GM12878 (cell line): Measurements from ENCODE around the gene OSBPL10. TPM values are rescaled to one million over a fixed set of nuclear protein-coding genes. Genes with fewer than 3 reads are reported as not detected.

Experiments used
- ATAC-seq: fragments of 200-7000 bp; cut with Tn5 transposase; 3 replicates; pipeline ENCODE4 v1.9.1; 2020; ENCODE audit warnings: mild to moderate bottlenecking, moderate library complexity
- BruUV-seq: library from RNA; stranded (reverse); fragments of 400-500 nt; replicated peaks from 2 replicates; lab custom pipeline; 2021; lab: Mats Ljungman, UMichigan
- CTCF ChIA-PET: fragments of 300-600 bp; sonication (Branson Sonifier 250); formaldehyde crosslinking; extraction: SDS; loops from one replicate; lab custom pipeline; 2021; ENCODE audit warnings: inconsistent platforms; lab: Yijun Ruan, JAX
- POLR2A ChIA-PET: fragments of 350-600 bp; formaldehyde crosslinking; extraction: SDS; loops from one replicate; lab custom pipeline; 2021; ENCODE audit warnings: inconsistent platforms; lab: Charles Lee
- RAD21 ChIA-PET: fragments of 300-600 bp; sonication (Branson Sonifier 250); formaldehyde crosslinking; loops from one replicate; lab custom pipeline; 2023; ENCODE audit warnings: antibody characterized with exemption; ENCODE audit not compliant: unreplicated experiment; lab: Charles Lee
- SMC1A ChIA-PET: fragments of 300-600 bp; sonication (Branson Sonifier 250); formaldehyde crosslinking; loops from one replicate; lab custom pipeline; 2023; ENCODE audit not compliant: unreplicated experiment, uncharacterized antibody; lab: Charles Lee
- DNase-seq: peaks from one replicate; pipeline ENCODE4 v3.0.0-alpha.2; 2011; ENCODE audit warnings: low read depth, low spot score
- FAIRE-seq: peaks from 3 replicates; lab custom pipeline; 2011; peaks lifted over from hg19 to GRCh38; lab: Jason Lieb, UNC
- H2AFZ ChIP-seq: 2 replicates; pipeline ENCODE4 v1.6.0; 2011; ENCODE audit warnings: low read depth, low read length, control low read depth; ENCODE audit not compliant: control insufficient read depth
- H3K27ac ChIP-seq: 2 replicates; pipeline ENCODE4 v1.5.1; 2011; ENCODE audit warnings: control low read depth; ENCODE audit not compliant: control insufficient read depth, insufficient read depth
- H3K27me3 ChIP-seq, 2 experiments: replicated peaks in 1 of 2; 2 replicates each; pipeline versions ENCODE4 v1.6.0 to v1.6.1; 2011; ENCODE audit warnings: low read length in 1 of 2; ENCODE audit not compliant: control insufficient read depth in 2 of 2, insufficient read depth in 2 of 2
- H3K36me3 ChIP-seq, 2 experiments: 2 replicates each; pipeline ENCODE4 v1.5.1; 2011; ENCODE audit warnings: low read length in 1 of 2; ENCODE audit not compliant: control insufficient read depth in 2 of 2, insufficient read depth in 2 of 2
- H3K4me1 ChIP-seq: 2 replicates; pipeline ENCODE4 v1.6.1; 2011; ENCODE audit warnings: mild to moderate bottlenecking, low read length, moderate library complexity, mixed read lengths; ENCODE audit not compliant: control insufficient read depth, insufficient read depth
- H3K4me2 ChIP-seq: 2 replicates; pipeline ENCODE4 v1.6.0; 2011; ENCODE audit warnings: control low read depth; ENCODE audit not compliant: control insufficient read depth, insufficient read depth
- H3K4me3 ChIP-seq: fragments of 200-600 bp; sonication (generic); 2 replicates; pipeline ENCODE4 v1.5.1; 2016
- H3K79me2 ChIP-seq: 2 replicates; pipeline ENCODE4 v1.6.0; 2011; ENCODE audit warnings: low read length; ENCODE audit not compliant: control insufficient read depth, insufficient read depth
- H3K9ac ChIP-seq: 2 replicates; pipeline ENCODE4 v1.8.0; 2011; ENCODE audit warnings: low read length, control low read depth, mixed read lengths; ENCODE audit not compliant: control insufficient read depth, insufficient read depth
- H3K9me3 ChIP-seq: replicated peaks from 3 replicates; pipeline ENCODE4 v1.5.1; 2011; ENCODE audit warnings: mild to moderate bottlenecking, low read length; ENCODE audit not compliant: control insufficient read depth, insufficient read depth
- H4K20me1 ChIP-seq: 2 replicates; pipeline ENCODE4 v1.6.0; 2011; ENCODE audit not compliant: control insufficient read depth, insufficient read depth
- CHD2 ChIP-seq: IDR thresholded peaks from 2 replicates; pipeline ENCODE4 v1.6.1; 2011; ENCODE audit warnings: low read depth, low read length, improper control_type of control experiment, borderline replicate concordance
- CREM ChIP-seq: IDR thresholded peaks from 2 replicates; pipeline ENCODE4 v1.6.1; 2014; ENCODE audit warnings: antibody characterized with exemption, low read depth
- E2F4 ChIP-seq: IDR thresholded peaks from 2 replicates; pipeline ENCODE4 v1.6.1; 2012; ENCODE audit warnings: low read depth, low read length, improper control_type of control experiment
- FOXK2 ChIP-seq: fragments of 450-650 bp; IDR thresholded peaks from 2 replicates; pipeline ENCODE4 v1.6.1; 2017; ENCODE audit warnings: mild to moderate bottlenecking, moderate library complexity
- IKZF1 ChIP-seq: fragments of 450-650 bp; conservative IDR thresholded peaks from 2 replicates; pipeline ENCODE4 v1.6.1; 2017; ENCODE audit warnings: antibody characterized with exemption, mild to moderate bottlenecking
- KDM1A ChIP-seq: fragments of 200-600 bp; sonication (generic); IDR thresholded peaks from 2 replicates; pipeline ENCODE4 v1.6.1; 2016; ENCODE audit warnings: borderline replicate concordance
- MTA3 ChIP-seq: IDR thresholded peaks from 2 replicates; pipeline ENCODE4 v1.6.1; 2012; ENCODE audit warnings: low read length, inconsistent platforms, borderline replicate concordance
- NFYB ChIP-seq: IDR thresholded peaks from 2 replicates; pipeline ENCODE4 v1.6.1; 2011; ENCODE audit warnings: low read depth, mild to moderate bottlenecking, low read length, improper control_type of control experiment, moderate library complexity; ENCODE audit not compliant: insufficient read depth
- NRF1 ChIP-seq: conservative IDR thresholded peaks from 2 replicates; pipeline ENCODE4 v1.6.1; 2011; ENCODE audit warnings: mild to moderate bottlenecking, low read depth, low read length, improper control_type of control experiment
- SUPT20H ChIP-seq: IDR thresholded peaks from 2 replicates; pipeline ENCODE4 v1.6.1; 2011; ENCODE audit warnings: low read depth, mild to moderate bottlenecking, low read length, moderate library complexity, borderline replicate concordance; ENCODE audit not compliant: control insufficient read depth
- USF1 ChIP-seq: IDR thresholded peaks from 2 replicates; pipeline ENCODE4 v1.6.1; 2011; ENCODE audit warnings: borderline replicate concordance, low read depth, mild to moderate bottlenecking, moderate library complexity, mixed read lengths, low read length; ENCODE audit not compliant: insufficient read depth; ENCODE audit errors: extremely low read length
- ZNF622 ChIP-seq: fragments of 450-650 bp; IDR thresholded peaks from 2 replicates; pipeline ENCODE4 v1.6.1; 2017; ENCODE audit warnings: mild to moderate bottlenecking, inconsistent platforms
- WGBS: methylation state at CpG from one replicate; pipeline ENCODE4 v1.1.6; 2016; ENCODE audit warnings: low lambda C conversion rate; ENCODE audit not compliant: insufficient replicate concordance, insufficient coverage; ENCODE audit errors: missing lambda C conversion rate; 5-methylcytosine and 5-hydroxymethylcytosine counted together
- in situ Hi-C: fragments of 300-500 bp; cut with MboI; formaldehyde crosslinking; loops from 9 replicates; pipeline ENCODE4 v1.14.3; 2018; ENCODE audit warnings: mixed read lengths
- intact Hi-C: fragments of 100-400 bp; cut with micrococcal nuclease; formaldehyde crosslinking; loops from one replicate; pipeline ENCODE4 v1.14.2; 2022; ENCODE audit not compliant: unreplicated experiment
- polyA plus RNA-seq, 11 experiments: library from polyadenylated mRNA; depleted of rRNA in 4 of 11; unstranded in 6 of 11; stranded (reverse) in 5 of 11; fragments of >200 nt; fragmentation: Nextera tagmentation in 4 of 11; fragmentation: Illumina TruSeq in 1 of 11; extraction: Ambion mirVana in 4 of 11; extraction: Trizol in 1 of 11; gene quantifications; 1 replicate in 1 of 11; 2 replicates in 10 of 11; pipeline versions ENCODE4 v1.2.1 to v1.2.3, GENCODE V29; 2011 to 2016; ENCODE audit warnings: inconsistent platforms in 2 of 11, missing spikeins in 2 of 11, low read depth in 1 of 11
- total RNA-seq, 4 experiments: library from RNA; depleted of rRNA in 3 of 4; stranded (reverse); fragments of >200 nt in 3 of 4; fragmentation: Illumina TruSeq in 1 of 4; extraction: Trizol in 1 of 4; gene quantifications; 2 replicates each; pipeline versions ENCODE4 v1.2.1 to v1.2.3, GENCODE V29; 2013 to 2021

OSBPL10 gene
- total and polyA plus RNA-seq, 10 of the 15 experiments (the other 5 are each of a cell fraction or from before 2014, with no cell fraction given): 0.03 to 0.25 (median 0.09) TPM; not detected in 5

- no peak overlapping the region for H3K27ac ChIP-seq
- no peaks in the 10 kb centered on the region for H4K20me1 ChIP-seq
- H3K36me3 ChIP-seq: no peaks in the 10 kb centered on the region
- DNase-seq (no peak), ATAC-seq (no peak), FAIRE-seq (no peak)
- ChIA-PET SMC1A (interaction anchor here (0.6 to 1.0 kb wide), 2 partner anchors 12 to 345 kb away, joined by 3 read pairs; no protein-coding TSS in a partner anchor), RAD21 (no interaction called here), POLR2A (no interaction called here), CTCF (interaction anchor here (0.6 kb wide), 1 partner anchor 1063 kb away, joined by 3 read pairs; no protein-coding TSS in a partner anchor)
- no peaks in the 10 kb centered on the region; the same call in 2 of the 3 replicates for H3K9me3 ChIP-seq
- H3K4me2 ChIP-seq: no peak overlapping the region
- in situ Hi-C loops (no loop called here), intact Hi-C loops (no loop called here)
- H3K79me2 ChIP-seq: no peaks in the 10 kb centered on the region
- no peaks in the 10 kb centered on the region for H3K4me1 ChIP-seq
- H3K27me3 ChIP-seq: no peaks in the 10 kb centered on the region
- H3K9ac ChIP-seq: no peak overlapping the region
- TF ChIP-seq CHD2 (no peak), ZNF622 (no peak), MTA3 (no peak), NFYB (no peak), KDM1A (no peak), CREM (no peak), USF1 (no peak), E2F4 (no peak), FOXK2 (no peak), NRF1 (no peak), SUPT20H (no peak), IKZF1 (no peak)
- H2AFZ ChIP-seq: no peak overlapping the region
- no TSS peak for BruUV-seq
- 75% methylated on average over 6 of the region's 6 CpGs for WGBS
- H3K4me3 ChIP-seq: no peak overlapping the region
These were observed 16.4 kb upstream of the OSBPL10 start for GRCh38 chr3:31997500-31997899.
